BE2C (cell line): ENCODE measurements around the gene CFTR.
A peak's percentile ranks its signal among the peaks of the same experiment; 100 is the strongest.

ENCODE experiments used
- DNase-seq: peaks from one replicate; pipeline ENCODE4 v3.0.0-alpha.2; 2020
- H3K27me3 ChIP-seq: fragments of 250-450 bp; sonication (Bioruptor Pico); 2 replicates; pipeline ENCODE4 v1.5.1; 2020; ENCODE audit warnings: mild to moderate bottlenecking
- H3K36me3 ChIP-seq: fragments of 250-450 bp; sonication (Bioruptor Pico); 2 replicates; pipeline ENCODE4 v1.5.1; 2020; ENCODE audit warnings: mild to moderate bottlenecking
- H3K4me1 ChIP-seq: fragments of 250-450 bp; sonication (Bioruptor Pico); 2 replicates; pipeline ENCODE4 v1.5.1; 2020
- H3K4me3 ChIP-seq: 2 replicates; pipeline ENCODE4 v1.5.1; 2011; ENCODE audit warnings: low read depth, low read length
- H3K9me3 ChIP-seq: fragments of 250-450 bp; sonication (Bioruptor Pico); 2 replicates; pipeline ENCODE4 v1.5.1; 2020
- CTCF ChIP-seq: IDR thresholded peaks from 2 replicates; pipeline ENCODE4 v1.5.1; 2012; ENCODE audit warnings: mild to moderate bottlenecking, low read depth, low read length

CFTR gene

GRCh38 chr7:117667456-117667855 is 187.6 kb downstream of the CFTR start:
- H3K4me1 ChIP-seq, result no peaks in the 10 kb centered on the region
- no peaks in the 10 kb centered on the region for H3K36me3 ChIP-seq
- no peaks in the 10 kb centered on the region; the same call in 1 of the 2 replicates for H3K27me3 ChIP-seq
- no peaks in the 10 kb centered on the region for H3K9me3 ChIP-seq
- no peak for TF ChIP-seq CTCF
- no peak overlapping the region for H3K4me3 ChIP-seq
- DNase-seq, result no peak

DNA sequence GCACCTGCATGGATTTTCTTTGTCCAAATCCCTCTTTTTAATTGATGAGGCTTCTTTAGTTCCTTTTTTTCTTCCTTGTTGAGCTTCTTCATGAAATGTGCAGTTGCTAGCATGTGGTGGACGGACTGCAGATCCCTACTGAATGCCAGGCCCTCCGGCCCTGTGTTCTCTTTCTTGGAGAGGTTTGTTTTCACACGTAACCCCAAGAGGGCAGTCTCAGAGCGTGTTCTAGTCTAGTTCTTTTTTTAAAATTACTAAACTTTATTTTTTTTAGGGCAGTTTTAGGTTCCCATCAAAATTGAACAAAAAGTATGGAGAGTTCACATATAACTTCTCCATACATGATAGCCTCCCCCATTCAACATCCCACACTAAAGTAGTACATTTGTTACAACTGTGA is 190.0 kb downstream of the CFTR start:
- Histone ChIP-seq H3K36me3 (no peaks in the 10 kb centered on the region), H3K4me1 (no peaks in the 10 kb centered on the region), H3K4me3 (no peak overlapping the region), H3K9me3 (no peaks in the 10 kb centered on the region), H3K27me3 (no peaks in the 10 kb centered on the region; the same call in 1 of the 2 replicates)
- DNase-seq, result no peak
- TF ChIP-seq CTCF, result peak; percentile 18; the same call in 1 of the 2 replicates

- no peak for TF ChIP-seq CTCF
- H3K27me3 ChIP-seq, result peaks cover 14% of the 10 kb centered on the region
- no peak overlapping the region for H3K4me3 ChIP-seq
- no peaks in the 10 kb centered on the region for H3K36me3 ChIP-seq
- no peaks in the 10 kb centered on the region for H3K4me1 ChIP-seq
- no peak for DNase-seq
- H3K9me3 ChIP-seq, result no peaks in the 10 kb centered on the region
These were observed 192.6 kb downstream of the CFTR start for GRCh38 chr7:117672453-117672852.

GRCh38 chr7:117673367-117673766 is 193.5 kb downstream of the CFTR start:
- H3K9me3 ChIP-seq, result no peaks in the 10 kb centered on the region
- H3K4me1 ChIP-seq, result no peaks in the 10 kb centered on the region
- no peaks in the 10 kb centered on the region for H3K36me3 ChIP-seq
- no peak overlapping the region for H3K4me3 ChIP-seq
- no peak for TF ChIP-seq CTCF
- H3K27me3 ChIP-seq, result peaks cover 16% of the 10 kb centered on the region
- DNase-seq, result no peak

DNA sequence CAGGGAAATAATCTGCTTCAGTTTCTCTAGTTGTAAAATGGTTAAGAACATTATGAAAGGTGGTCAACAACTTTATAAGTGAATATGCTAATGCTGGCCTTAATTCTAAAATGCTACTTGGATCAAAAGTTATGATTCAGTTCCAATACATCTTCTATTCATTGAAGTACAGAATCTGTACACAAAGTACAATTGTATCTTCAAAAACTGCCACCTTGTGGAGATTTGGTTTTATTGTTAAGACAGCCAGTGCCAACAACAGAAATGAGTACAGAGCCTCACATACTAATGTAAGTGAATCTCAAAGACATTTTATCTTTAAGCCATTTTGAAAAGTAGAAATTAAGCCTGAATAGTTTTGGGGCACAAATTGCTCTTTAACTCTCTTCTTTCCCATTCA is 194.0 kb downstream of the CFTR start:
- DNase-seq, result no peak
- no peaks in the 10 kb centered on the region for H3K36me3 ChIP-seq
- H3K4me3 ChIP-seq, result no peak overlapping the region

GRCh38 chr7:117674617-117675016 is 194.8 kb downstream of the CFTR start:
- no peak for TF ChIP-seq CTCF
- Histone ChIP-seq H3K27me3 (peaks cover 22% of the 10 kb centered on the region), H3K4me1 (no peaks in the 10 kb centered on the region), H3K9me3 (no peaks in the 10 kb centered on the region), H3K4me3 (no peak overlapping the region), H3K36me3 (no peaks in the 10 kb centered on the region)
- DNase-seq, result no peak

More for the DNA sequence above, 194.0 kb downstream of the CFTR start:
- peak; percentile 20 for TF ChIP-seq CTCF
- Histone ChIP-seq H3K4me1 (no peaks in the 10 kb centered on the region), H3K9me3 (no peaks in the 10 kb centered on the region), H3K27me3 (peaks cover 21% of the 10 kb centered on the region)
